ENCODE measurements around the gene B9D1. TPM values are rescaled to one million over a fixed set of nuclear protein-coding genes. Genes with fewer than 3 reads are reported as not detected.

B9D1 gene
- total RNA-seq, 2 donors from 2014 or later = 7.7 to 9.8 TPM

GRCh38 chr17:19379361-19380065, 17.0 kb upstream of the B9D1 start:
- peak; percentile 46 for DNase-seq (ENCODE audit: low spot score)
- intact Hi-C loops (cut with DNase I) = no loop called here

GRCh38 chr17:19378416-19379360, 16.2 kb upstream of the B9D1 start, which contains the start of gene MAPK7:
TSS of gene MAPK7 (plus strand) at chr17:19378498. CDS start at chr17:19378901, 403 bp downstream.
- no peak for DNase-seq (ENCODE audit: low spot score)
- intact Hi-C loops (cut with DNase I) = no loop called here

GRCh38 chr17:19377602-19378415, 15.3 kb upstream of the B9D1 start:
- intact Hi-C loops (cut with DNase I) = no loop called here

GRCh38 chr17:19376811-19377210, 14.3 kb upstream of the B9D1 start:
- intact Hi-C loops (cut with DNase I) = no loop called here
- DNase-seq (ENCODE audit: low spot score) = no peak

More at GRCh38 chr17:19377602-19378415, 15.3 kb upstream of the B9D1 start:
- DNase-seq (ENCODE audit: low spot score) = peak; percentile 99

- intact Hi-C loops (cut with DNase I) = no loop called here
- no peak for DNase-seq (ENCODE audit: low spot score)
These were observed 13.2 kb upstream of the B9D1 start for GRCh38 chr17:19375732-19376131.

GRCh38 chr17:19374136-19374535, 11.6 kb upstream of the B9D1 start:
- intact Hi-C loops (cut with DNase I) = no loop called here
- DNase-seq (ENCODE audit: low spot score) = no peak

- intact Hi-C loops (cut with DNase I) = no loop called here
- no peak for DNase-seq (ENCODE audit: low spot score)
These were observed 10.5 kb upstream of the B9D1 start for GRCh38 chr17:19372866-19373504.

GRCh38 chr17:19372439-19372838, 9.9 kb upstream of the B9D1 start:
- intact Hi-C loops (cut with DNase I) = no loop called here
- no peak for DNase-seq (ENCODE audit: low spot score)

- intact Hi-C loops (cut with DNase I) = no loop called here
These were observed 9.5 kb upstream of the B9D1 start for GRCh38 chr17:19372011-19372370.

GRCh38 chr17:19371259-19372010, 8.9 kb upstream of the B9D1 start:
- no peak for DNase-seq (ENCODE audit: low spot score)
- intact Hi-C loops (cut with DNase I) = no loop called here

More at GRCh38 chr17:19372011-19372370, 9.5 kb upstream of the B9D1 start:
- no peak for DNase-seq (ENCODE audit: low spot score)

- intact Hi-C loops (cut with DNase I) = no loop called here
- DNase-seq (ENCODE audit: low spot score) = no peak
These were observed 8.0 kb upstream of the B9D1 start for GRCh38 chr17:19370493-19370960.

- intact Hi-C loops (cut with DNase I) = loop anchor here in 1 of 2 donors (10.0 kb wide), 1 partner anchor 395 kb away; no protein-coding TSS in a partner anchor
- DNase-seq (ENCODE audit: low spot score) = no peak
These were observed 7.4 kb upstream of the B9D1 start for GRCh38 chr17:19369846-19370492.

GRCh38 chr17:19369107-19369778, 6.7 kb upstream of the B9D1 start:
- no peak for DNase-seq (ENCODE audit: low spot score)
- intact Hi-C loops (cut with DNase I) = loop anchor here in 1 of 2 donors (10.0 kb wide), 1 partner anchor 396 kb away; no protein-coding TSS in a partner anchor

GRCh38 chr17:19368229-19368628, 5.7 kb upstream of the B9D1 start:
- intact Hi-C loops (cut with DNase I) = loop anchor here in 1 of 2 donors (10.0 kb wide), 1 partner anchor 397 kb away; no protein-coding TSS in a partner anchor
- peak; percentile 56 for DNase-seq (ENCODE audit: low spot score)

- intact Hi-C loops (cut with DNase I) = loop anchor here in 1 of 2 donors (10.0 kb wide), 1 partner anchor 398 kb away; no protein-coding TSS in a partner anchor
- no peak for DNase-seq (ENCODE audit: low spot score)
These were observed 4.1 kb upstream of the B9D1 start for GRCh38 chr17:19366637-19366972.

- intact Hi-C loops (cut with DNase I) = loop anchor here in 1 of 2 donors (10.0 kb wide), 1 partner anchor 399 kb away; no protein-coding TSS in a partner anchor
- DNase-seq (ENCODE audit: low spot score) = no peak
These were observed 3.5 kb upstream of the B9D1 start for GRCh38 chr17:19365833-19366636.
